ENCODE data around the gene TLE4. TPM values are rescaled to one million over a fixed set of nuclear protein-coding genes. Genes with fewer than 3 reads are reported as not detected.
"Not testable (repeated sequence)": the region's sequence is repeated elsewhere in the genome, so short reads cannot be mapped to it uniquely, and the experiment has no call there.

TLE4 gene
- polyA plus RNA-seq, 10 donors = 12.8 to 23.4 (median 15.1) TPM

DNA sequence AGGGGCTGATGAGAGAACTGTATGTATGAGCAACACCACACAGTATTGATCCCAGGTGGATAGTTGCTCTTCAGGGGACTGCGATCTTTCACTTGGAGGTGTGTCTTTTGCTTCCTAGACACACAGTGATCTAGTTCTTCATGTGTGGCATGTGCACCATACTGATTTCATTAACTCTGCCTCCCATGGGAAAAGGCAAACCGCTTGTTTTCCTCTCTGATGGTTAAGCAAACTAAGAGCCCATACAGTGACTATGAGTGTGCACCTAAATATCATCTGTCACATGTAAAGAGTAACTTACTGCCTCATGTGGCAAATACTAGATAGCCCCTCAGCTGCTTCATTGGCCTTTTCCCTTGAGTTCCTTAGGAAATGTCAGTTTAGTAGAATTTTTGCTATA, 147.3 kb downstream of the TLE4 start:
- no peak for DNase-seq

- no peak for DNase-seq
Observed at GRCh38 chr9:79719989-79720388, 148.2 kb downstream of the TLE4 start.

GRCh38 chr9:79731171-79731890, 159.6 kb downstream of the TLE4 start:
- peak in 2 of 3 donors; percentile 10 to 16 for DNase-seq

GRCh38 chr9:79735023-79735779, 163.4 kb downstream of the TLE4 start:
- peak in 2 of 3 donors; percentile 19 to 49 for DNase-seq

- no peak for DNase-seq
Observed at GRCh38 chr9:79736051-79736450, 164.3 kb downstream of the TLE4 start.

DNA sequence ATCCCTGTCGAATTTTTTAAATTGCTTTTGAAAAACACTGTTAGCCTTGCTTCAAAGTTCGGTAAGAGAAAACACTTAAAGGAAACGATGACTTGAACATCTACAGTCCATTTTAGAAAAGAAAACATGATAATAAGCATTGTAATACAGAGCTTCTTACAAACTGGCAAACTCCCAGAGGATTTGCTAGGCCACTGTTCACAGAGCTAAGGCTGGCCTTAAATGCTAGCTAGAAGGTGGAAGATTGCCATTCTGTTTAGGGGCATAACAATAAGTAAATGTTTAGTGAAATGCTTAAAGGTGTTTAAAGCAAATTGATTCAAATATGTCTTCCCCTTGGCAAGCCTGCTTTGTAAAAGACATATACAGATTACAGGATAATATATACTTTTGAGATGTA, 169.6 kb downstream of the TLE4 start:
- peak in 1 of 3 donors; percentile 10 for DNase-seq

- DNase-seq = peak; percentile 44 to 82 (median 74)
Observed at GRCh38 chr9:79742110-79742721, 170.5 kb downstream of the TLE4 start.

- no peak for DNase-seq
Observed at GRCh38 chr9:79744521-79744920, 172.8 kb downstream of the TLE4 start.

GRCh38 chr9:79745752-79746336, 174.1 kb downstream of the TLE4 start:
- DNase-seq = no peak

DNA sequence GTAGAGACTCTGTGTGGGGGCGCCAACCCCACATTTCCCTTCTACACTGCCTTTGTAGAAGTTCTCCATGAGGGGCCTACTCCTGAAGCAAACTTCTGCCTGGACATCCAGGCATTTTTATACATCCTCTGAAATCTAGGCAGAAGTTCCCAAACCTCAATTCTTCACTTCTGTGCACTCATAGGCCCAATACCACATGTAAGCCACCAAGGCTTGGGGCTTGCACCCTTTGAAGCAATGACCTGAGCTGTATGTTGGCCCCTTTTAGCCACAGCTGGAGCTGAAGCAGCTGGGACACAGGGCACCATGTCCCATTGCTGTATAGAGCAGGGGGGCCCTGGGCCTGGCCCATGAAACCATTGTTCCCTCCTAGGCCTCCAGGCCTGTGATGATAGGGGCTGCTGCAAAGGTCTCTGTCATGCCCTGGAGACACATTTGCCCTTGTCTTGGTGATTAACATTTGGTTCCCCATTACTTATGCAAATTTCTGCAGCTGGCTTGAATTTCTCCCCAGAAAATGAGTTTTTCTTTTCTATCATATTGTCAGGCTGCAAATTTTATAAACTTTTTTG, 180.2 kb downstream of the TLE4 start:
- DNase-seq = not testable (repeated sequence)

DNA sequence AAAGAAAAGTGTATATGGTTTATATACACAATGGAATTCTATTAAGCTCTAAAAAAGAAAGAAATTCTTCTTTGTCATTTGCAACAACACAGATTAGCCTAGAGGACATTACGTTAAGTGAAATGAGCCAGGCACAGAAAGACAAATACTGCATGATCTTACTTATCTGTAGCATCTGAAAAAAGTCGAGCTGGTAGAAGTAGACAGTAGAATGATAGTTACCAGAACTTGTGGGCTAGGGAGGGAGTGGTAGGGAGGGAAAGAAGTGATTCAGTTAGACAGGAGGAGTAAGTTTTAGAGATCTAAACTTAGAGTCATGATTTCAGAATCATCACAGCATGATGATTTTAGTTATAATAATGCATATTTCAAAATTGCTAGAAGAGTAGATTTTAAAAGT, 184.6 kb downstream of the TLE4 start:
- no peak for DNase-seq

- no peak for DNase-seq
Observed at GRCh38 chr9:79757074-79757473, 185.3 kb downstream of the TLE4 start.

DNA sequence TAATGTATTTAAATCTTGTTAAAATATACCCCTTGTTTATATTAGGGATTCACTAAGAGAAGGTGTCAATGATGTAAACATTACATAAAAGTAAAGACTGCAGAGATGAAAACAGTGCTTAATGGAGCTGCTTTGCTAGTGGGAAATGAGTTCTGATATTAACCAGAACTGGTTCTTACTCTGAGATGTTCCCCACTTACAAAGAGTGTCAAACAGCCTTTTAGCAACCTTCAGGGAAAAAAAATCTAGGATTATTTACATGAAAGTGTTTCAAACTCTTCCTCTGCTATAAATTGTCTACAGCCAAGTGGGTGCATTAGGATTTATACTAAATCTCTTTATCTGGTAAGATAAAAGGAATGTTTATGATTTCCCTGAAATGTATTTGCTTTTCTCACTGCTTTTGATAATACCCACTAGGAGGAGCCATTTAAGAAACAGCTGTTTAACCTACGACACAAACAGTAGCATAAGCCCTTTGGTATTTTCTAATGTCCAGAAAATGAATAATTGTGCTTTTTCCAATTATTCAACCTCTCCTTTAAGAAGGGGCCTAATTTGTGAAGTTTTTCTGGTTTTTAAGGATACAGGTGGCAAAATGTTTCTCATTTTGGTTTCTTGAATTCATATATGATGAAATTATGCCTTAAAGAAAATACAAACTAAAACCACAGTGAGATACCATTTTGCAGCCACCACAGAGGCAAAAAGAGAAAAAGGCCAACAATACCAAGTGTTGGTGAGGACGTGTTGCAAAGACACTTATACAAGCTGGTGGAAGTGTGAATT, 186.3 kb downstream of the TLE4 start:
- no peak for DNase-seq

DNA sequence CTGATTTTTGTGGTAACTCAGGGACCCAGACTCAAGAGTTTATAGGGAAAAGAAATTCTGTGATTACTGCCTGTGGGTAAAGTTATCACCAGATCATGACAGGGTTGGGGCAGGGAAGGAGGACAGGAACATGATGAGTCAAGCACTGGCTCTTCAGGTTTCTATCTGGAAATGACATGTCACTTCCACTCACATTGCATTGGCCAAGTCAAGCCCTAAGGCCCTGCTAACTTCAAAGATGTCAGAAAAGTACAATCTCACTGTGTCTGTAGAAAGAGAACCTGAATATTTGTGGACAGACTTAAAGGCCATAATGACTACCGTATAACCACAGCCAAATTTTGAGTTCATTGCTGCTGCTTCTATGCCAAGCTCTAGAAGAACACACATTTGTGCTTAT, 187.7 kb downstream of the TLE4 start:
- DNase-seq = no peak

GRCh38 chr9:79762070-79762469, 190.3 kb downstream of the TLE4 start:
- DNase-seq = peak in 1 of 3 donors; percentile 29

DNA sequence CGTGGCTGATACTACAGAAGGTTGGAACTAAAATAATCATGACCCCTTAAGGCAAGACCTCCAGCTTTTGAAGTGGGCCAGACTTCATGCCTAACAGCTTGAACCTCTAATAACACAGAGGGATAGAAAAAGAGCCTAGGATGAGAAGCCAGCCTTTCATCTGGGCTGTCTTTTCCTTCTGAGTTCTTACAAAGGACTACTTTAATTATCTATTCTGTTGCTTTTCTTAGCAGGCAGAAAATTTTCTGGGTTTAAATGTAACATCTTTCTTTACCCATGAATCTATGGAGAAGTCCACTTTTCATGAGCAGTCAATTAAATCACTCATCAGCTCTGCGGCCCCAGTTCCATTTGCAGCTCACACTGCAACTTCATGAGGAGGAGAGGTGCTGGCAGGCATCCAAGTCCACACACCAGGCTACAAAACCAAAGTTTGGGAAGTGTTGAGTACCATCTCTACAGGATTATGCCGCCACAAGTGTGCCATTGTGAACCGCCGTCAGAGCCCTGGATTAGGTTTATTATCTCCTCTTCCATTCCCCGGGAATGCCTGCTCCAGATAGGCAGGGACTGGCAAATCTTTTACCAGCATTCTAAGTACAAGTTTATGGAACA, 192.0 kb downstream of the TLE4 start:
- peak in 1 of 3 donors; percentile 38 for DNase-seq

- DNase-seq = peak; percentile 82 to 90 (median 89)
Observed at GRCh38 chr9:79764374-79764773, 192.6 kb downstream of the TLE4 start.

GRCh38 chr9:79765466-79765865, 193.7 kb downstream of the TLE4 start:
- no peak for DNase-seq

DNA sequence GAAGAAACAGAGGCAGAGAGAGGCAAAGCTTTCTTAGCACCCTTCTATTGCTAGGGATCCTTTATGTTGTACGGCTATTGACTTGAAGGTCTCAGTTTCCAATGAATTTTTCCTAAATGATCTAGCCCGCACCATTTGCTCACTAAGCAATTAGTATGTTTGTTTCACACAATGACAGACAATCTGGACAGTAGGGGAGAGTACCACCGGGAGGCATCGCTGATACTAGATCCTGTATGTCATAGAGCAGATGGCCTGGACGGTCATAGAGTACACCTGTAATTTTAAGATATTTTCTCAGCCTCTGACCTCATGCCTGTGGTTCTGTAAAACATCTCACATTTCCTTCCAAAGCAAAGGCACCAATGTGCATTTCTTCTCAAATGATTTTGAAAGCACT, 194.3 kb downstream of the TLE4 start:
- DNase-seq = no peak

GRCh38 chr9:79768194-79768593, 196.4 kb downstream of the TLE4 start:
- peak in 1 of 3 donors; percentile 11 for DNase-seq

All from muscle of back (tissue), 11 donors.